ENCODE results near the gene FHOD3. TPM values are rescaled to one million over a fixed set of nuclear protein-coding genes. Genes with fewer than 3 reads are reported as not detected.

FHOD3 gene
- total and polyA plus RNA-seq, 2 donors (not counting 1 experiment from before 2014, with no cell fraction given) = not detected

GRCh38 chr18:36613069-36613468, 315.6 kb downstream of the FHOD3 start:
- WGBS (ENCODE audit: insufficient coverage) = 100% methylated on average over 4 of the region's 6 CpGs
- H3K9me3 ChIP-seq (ENCODE audit: control extremely low read depth in 1 of 3, control insufficient read depth in 2 of 3, insufficient read depth in 1 of 3, low read length in 2 of 3) = no peaks in the 10 kb centered on the region
- H4K20me1 ChIP-seq (ENCODE audit: control insufficient read depth, insufficient read depth, low read length, poor library complexity, severe bottlenecking) = no peaks in the 10 kb centered on the region
- ATAC-seq (ENCODE audit: low read depth) (no peak), DNase-seq (no peak)
- intact Hi-C loops (cut with micrococcal nuclease) = no loop called here
- H3K27me3 ChIP-seq (replicated peaks in 1 of 4; ENCODE audit: control extremely low read depth in 1 of 4, control insufficient read depth in 3 of 4, insufficient read depth in 4 of 4, low read length in 3 of 4) = no peaks in the 10 kb centered on the region
- no peak overlapping the region for H3K4me2 ChIP-seq (replicated peaks; ENCODE audit: low read depth, low read length, poor library complexity, severe bottlenecking)
- H2AFZ ChIP-seq (ENCODE audit: insufficient read depth, low read depth, low read length, poor library complexity, severe bottlenecking) = no peak overlapping the region
- CTCF ChIA-PET = interaction anchor here (1.0 kb wide), 1 partner anchor 25 kb away, joined by 3 read pairs; no protein-coding TSS in a partner anchor
- Mint-ChIP-seq H3K4me1 (peaks cover 5% of the 10 kb centered on the region), H3K4me3 (no peak overlapping the region), H3K27ac (no peak overlapping the region), H3K27me3 (no peaks in the 10 kb centered on the region), H3K9me3 (ENCODE audit: insufficient read depth) (no peaks in the 10 kb centered on the region)
- no peaks in the 10 kb centered on the region for H3K36me3 ChIP-seq (replicated peaks in 1 of 2; ENCODE audit: control extremely low read depth in 1 of 2, control insufficient read depth in 1 of 2, extremely low read depth in 1 of 2, insufficient read depth in 2 of 2, low read length in 1 of 2)
- no peak overlapping the region for H3K27ac ChIP-seq (ENCODE audit: low read length in 2 of 2)
- H3K79me2 ChIP-seq (ENCODE audit: control insufficient read depth, insufficient read depth, low read length) = no peaks in the 10 kb centered on the region
- TF ChIP-seq EZH2 (IDR thresholded peaks at IDR 0.05; ENCODE audit: borderline replicate concordance, insufficient read depth, low read depth, low read length, poor library complexity, severe bottlenecking) (no peak), CTCF (IDR thresholded peaks at IDR 0.05) (no peak)
- no peak overlapping the region for H3K4me3 ChIP-seq (ENCODE audit: control extremely low read depth in 1 of 5, extremely low read depth in 1 of 5, insufficient read depth in 1 of 5, low read depth in 2 of 5, low read length in 4 of 5)
- POLR2A ChIA-PET = no interaction called here
- no peak overlapping the region for H3K9ac ChIP-seq (ENCODE audit: low read length)
- no peaks in the 10 kb centered on the region for H3K4me1 ChIP-seq (ENCODE audit: control insufficient read depth in 2 of 2, insufficient read depth in 2 of 2, low read length in 2 of 2)

GRCh38 chr18:36613810-36614209, 316.3 kb downstream of the FHOD3 start:
- Mint-ChIP-seq H3K9me3 (ENCODE audit: insufficient read depth) (no peaks in the 10 kb centered on the region), H3K27me3 (no peaks in the 10 kb centered on the region), H3K27ac (no peak overlapping the region), H3K4me3 (no peak overlapping the region), H3K4me1 (peaks cover 5% of the 10 kb centered on the region)
- TF ChIP-seq EZH2 (IDR thresholded peaks at IDR 0.05; ENCODE audit: borderline replicate concordance, insufficient read depth, low read depth, low read length, poor library complexity, severe bottlenecking) = no peak
- no peak for TF ChIP-seq CTCF (IDR thresholded peaks at IDR 0.05)
- intact Hi-C loops (cut with micrococcal nuclease) = no loop called here
- no peaks in the 10 kb centered on the region for H3K9me3 ChIP-seq (ENCODE audit: control extremely low read depth in 1 of 3, control insufficient read depth in 2 of 3, insufficient read depth in 1 of 3, low read length in 2 of 3)
- CTCF ChIA-PET = no interaction called here
- POLR2A ChIA-PET = no interaction called here
- DNase-seq (no peak), ATAC-seq (ENCODE audit: low read depth) (no peak)
- H3K36me3 ChIP-seq (replicated peaks in 1 of 2; ENCODE audit: control extremely low read depth in 1 of 2, control insufficient read depth in 1 of 2, extremely low read depth in 1 of 2, insufficient read depth in 2 of 2, low read length in 1 of 2) = no peaks in the 10 kb centered on the region
- 100% methylated on average over 1 of the region's 3 CpGs for WGBS (ENCODE audit: insufficient coverage)
- H3K4me1 ChIP-seq (ENCODE audit: control insufficient read depth in 2 of 2, insufficient read depth in 2 of 2, low read length in 2 of 2) = no peaks in the 10 kb centered on the region
- H3K4me2 ChIP-seq (replicated peaks; ENCODE audit: low read depth, low read length, poor library complexity, severe bottlenecking) = no peak overlapping the region
- no peaks in the 10 kb centered on the region for H3K27me3 ChIP-seq (replicated peaks in 1 of 4; ENCODE audit: control extremely low read depth in 1 of 4, control insufficient read depth in 3 of 4, insufficient read depth in 4 of 4, low read length in 3 of 4)
- H3K9ac ChIP-seq (ENCODE audit: low read length) = no peak overlapping the region
- H3K79me2 ChIP-seq (ENCODE audit: control insufficient read depth, insufficient read depth, low read length) = no peaks in the 10 kb centered on the region
- H3K4me3 ChIP-seq (ENCODE audit: control extremely low read depth in 1 of 5, extremely low read depth in 1 of 5, insufficient read depth in 1 of 5, low read depth in 2 of 5, low read length in 4 of 5) = no peak overlapping the region
- H2AFZ ChIP-seq (ENCODE audit: insufficient read depth, low read depth, low read length, poor library complexity, severe bottlenecking) = no peak overlapping the region
- H4K20me1 ChIP-seq (ENCODE audit: control insufficient read depth, insufficient read depth, low read length, poor library complexity, severe bottlenecking) = no peaks in the 10 kb centered on the region
- H3K27ac ChIP-seq (ENCODE audit: low read length in 2 of 2) = no peak overlapping the region

Data from B cell (primary cell).